Testis (tissue), 3 donors: ENCODE data around the gene TMEM269. TPM values are rescaled to one million over a fixed set of nuclear protein-coding genes. Genes with fewer than 3 reads are reported as not detected.
A peak's percentile ranks its signal among the peaks of the same experiment; 100 is the strongest.
"Not testable (repeated sequence)": the region's sequence is repeated elsewhere in the genome, so short reads cannot be mapped to it uniquely, and the experiment has no call there.

Source experiments
- DNase-seq: peaks from one replicate; pipeline ENCODE4 v3.0.0-alpha.2; 2019
- H3K27ac ChIP-seq, 2 donors: fragments of 200-600 bp; sonication (generic); one replicate each; pipeline ENCODE4 v1.5.1; 2019
- H3K27me3 ChIP-seq: fragments of 200-600 bp; sonication (generic); one replicate; pipeline ENCODE4 v1.5.1; 2019
- H3K36me3 ChIP-seq: fragments of 200-600 bp; sonication (generic); one replicate; pipeline ENCODE4 v1.5.1; 2017; ENCODE audit warnings: low read depth; ENCODE audit errors: missing control alignments
- H3K4me1 ChIP-seq: fragments of 200-600 bp; sonication (generic); one replicate; pipeline ENCODE4 v1.5.1; 2019
- H3K4me3 ChIP-seq, 2 donors: fragments of 200-600 bp; sonication (generic); one replicate each; pipeline ENCODE4 v1.5.1; 2017 to 2019
- H3K9me3 ChIP-seq: fragments of 200-600 bp; sonication (generic); one replicate; pipeline ENCODE4 v1.5.1; 2017
- CTCF ChIP-seq, 3 experiments: fragments of 450-650 bp in 2 of 3; fragments of 200-600 bp in 1 of 3; sonication (generic) in 1 of 3; IDR thresholded peaks; one replicate each; pipeline ENCODE4 v1.5.1; 2016 to 2019; ENCODE audit warnings: antibody characterized with exemption in 3 of 3, mild to moderate bottlenecking in 2 of 3, moderate library complexity in 1 of 3
- POLR2A ChIP-seq: fragments of 450-650 bp; IDR thresholded peaks from one replicate; pipeline ENCODE4 v1.6.1; 2017; ENCODE audit warnings: antibody characterized with exemption, mild to moderate bottlenecking, moderate library complexity
- WGBS, 2 donors: methylation state at CpG; one replicate each; pipeline ENCODE4 v1.1.5; 2018; 5-methylcytosine and 5-hydroxymethylcytosine counted together
- intact Hi-C: fragments of 100-400 bp; cut with DNase I; formaldehyde crosslinking; loops from one replicate; pipeline ENCODE4 v1.15.1; 2023; ENCODE audit warnings: low total_unique reads
- polyA plus RNA-seq: library from polyadenylated mRNA; stranded (reverse); fragments of 350-450 nt; fragmentation: Illumina TruSeq; extraction: RNeasy Lipid Tissue Mini Kit (QIAGEN cat#74804); gene quantifications from one replicate; pipeline ENCODE4 v1.2.3, GENCODE V29; 2014; ENCODE audit warnings: low read depth, low replicate concordance; ENCODE audit not compliant: insufficient read depth
- total RNA-seq, 2 donors: library from RNA; depleted of rRNA; stranded (reverse); fragments of >200 nt; gene quantifications; one replicate each; pipeline ENCODE4 v1.2.3, GENCODE V29; 2016

Gene TMEM269
- total and polyA plus RNA-seq, 3 donors from 2014 or later: 0.68 to 3.5 (median 1.6) TPM

GRCh38 chr1:42806593-42806992, 21.8 kb downstream of the TMEM269 start:
- TF ChIP-seq POLR2A (no peak), CTCF (IDR thresholded peaks at IDR 0.05) (no peak)
- intact Hi-C loops: no loop called here
- H3K27me3 ChIP-seq: no peaks in the 10 kb centered on the region
- no peak overlapping the region for H3K27ac ChIP-seq
- H3K4me3 ChIP-seq: no peak overlapping the region
- H3K36me3 ChIP-seq: no peaks in the 10 kb centered on the region
- no peaks in the 10 kb centered on the region for H3K9me3 ChIP-seq
- DNase-seq: no peak
- WGBS, 2 donors: 85 to 87% methylated on average over 5 of the region's 5 CpGs
- no peaks in the 10 kb centered on the region for H3K4me1 ChIP-seq

- H3K27ac ChIP-seq: no peak overlapping the region
- no peak for DNase-seq
- no peaks in the 10 kb centered on the region for H3K9me3 ChIP-seq
- TF ChIP-seq CTCF (IDR thresholded peaks at IDR 0.05) (no peak), POLR2A (no peak)
- H3K4me1 ChIP-seq: no peaks in the 10 kb centered on the region
- H3K27me3 ChIP-seq: no peaks in the 10 kb centered on the region
- no peak overlapping the region for H3K4me3 ChIP-seq
- no peaks in the 10 kb centered on the region for H3K36me3 ChIP-seq
- intact Hi-C loops: no loop called here
These were observed 22.4 kb downstream of the TMEM269 start for GRCh38 chr1:42807056-42807668.

DNA sequence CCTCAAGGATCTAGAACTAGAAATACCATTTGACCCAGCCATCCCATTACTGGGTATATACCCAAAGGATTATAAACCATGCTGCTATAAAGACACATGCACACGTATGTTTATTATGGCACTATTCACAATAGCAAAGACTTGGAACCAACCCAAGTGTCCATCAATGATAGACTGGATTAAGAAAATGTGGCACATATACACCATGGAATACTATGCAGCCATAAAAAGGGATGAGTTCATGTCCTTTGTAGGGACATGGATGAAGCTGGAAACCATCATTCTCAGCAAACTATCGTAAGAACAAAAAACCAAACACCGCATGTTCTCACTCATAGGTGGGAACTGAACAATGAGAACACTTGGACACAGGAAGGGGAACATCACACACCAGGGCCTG, 30.0 kb downstream of the TMEM269 start:
- H3K36me3 ChIP-seq, H3K4me1 ChIP-seq, H3K4me3 ChIP-seq, H3K9me3 ChIP-seq, H3K27ac ChIP-seq, H3K27me3 ChIP-seq, DNase-seq, intact Hi-C loops: not testable (repeated sequence)
- 95% methylated on average over 2 of the region's 3 CpGs for WGBS, 2 donors

GRCh38 chr1:42815941-42816584, 31.3 kb downstream of the TMEM269 start:
- no peaks in the 10 kb centered on the region for H3K36me3 ChIP-seq
- peak overlapping the region; percentile 89 to 97 for H3K27ac ChIP-seq
- intact Hi-C loops: no loop called here
- H3K27me3 ChIP-seq: no peaks in the 10 kb centered on the region
- no peak for DNase-seq
- 16 to 19% methylated on average over 7 of the region's 7 CpGs for WGBS, 2 donors
- peaks cover 9% of the 10 kb centered on the region for H3K4me1 ChIP-seq
- H3K4me3 ChIP-seq: peak overlapping the region; percentile 63 to 77
- TF ChIP-seq CTCF (IDR thresholded peaks at IDR 0.05) (no peak), POLR2A (no peak)
- H3K9me3 ChIP-seq: no peaks in the 10 kb centered on the region

GRCh38 chr1:42816585-42817439, 32.0 kb downstream of the TMEM269 start, which contains the start of the genes ERMAP and SVBP:
TSS of gene ERMAP (plus strand) at chr1:42817122. CDS start at chr1:42830449, 13,327 bp downstream.
TSS of gene SVBP (minus strand) at chr1:42817397. CDS start at chr1:42816544, 853 bp downstream.
- intact Hi-C loops: no loop called here
- no peaks in the 10 kb centered on the region for H3K9me3 ChIP-seq
- WGBS, 2 donors: 1% methylated on average over 14 to 35 of the region's 66 CpGs

More at GRCh38 chr1:42816585-42817439, 32.0 kb downstream of the TMEM269 start, which contains the start of the genes ERMAP and SVBP:
- peak within 1 kb of the TSS; percentile 63 to 77 for H3K4me3 ChIP-seq
- H3K27ac ChIP-seq: peak within 1 kb of the TSS; percentile 89 to 97
- H3K4me1 ChIP-seq: peaks cover 9% of the 10 kb centered on the region
- no peak for TF ChIP-seq CTCF (IDR thresholded peaks at IDR 0.05)
- TF ChIP-seq POLR2A: no peak
- no peaks in the 10 kb centered on the region for H3K36me3 ChIP-seq
- peak; percentile 95 for DNase-seq
- H3K27me3 ChIP-seq: no peaks in the 10 kb centered on the region
